ENCODE results near the gene ZDHHC22.

Gene ZDHHC22

DNA sequence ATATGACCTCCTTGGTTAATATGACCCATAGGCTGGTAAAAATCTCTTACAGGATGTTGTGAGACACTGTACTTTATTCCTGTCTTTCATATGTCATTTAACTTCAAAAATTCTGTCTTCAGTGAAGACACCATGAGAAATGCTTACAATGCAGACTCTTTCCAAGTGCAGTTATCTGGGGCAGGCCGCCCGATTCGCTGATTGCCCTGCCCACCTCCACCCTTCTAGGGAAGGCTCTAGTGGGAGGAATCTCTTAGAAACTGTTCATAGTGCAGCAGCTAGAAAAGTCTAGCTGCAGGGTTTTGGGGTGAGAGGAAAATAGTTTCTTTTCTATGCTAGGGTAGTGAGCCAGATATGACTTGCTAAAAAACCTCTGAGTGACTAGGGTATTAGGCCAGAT lies 58.5 kb downstream of the ZDHHC22 start:
- no peaks in the 10 kb centered on the region for H3K9me3 ChIP-seq (ENCODE audit: control insufficient read depth, insufficient read depth, low read length)
- H3K27ac ChIP-seq (ENCODE audit: low read depth, low read length): no peak overlapping the region
- TF ChIP-seq, protein P1, sequence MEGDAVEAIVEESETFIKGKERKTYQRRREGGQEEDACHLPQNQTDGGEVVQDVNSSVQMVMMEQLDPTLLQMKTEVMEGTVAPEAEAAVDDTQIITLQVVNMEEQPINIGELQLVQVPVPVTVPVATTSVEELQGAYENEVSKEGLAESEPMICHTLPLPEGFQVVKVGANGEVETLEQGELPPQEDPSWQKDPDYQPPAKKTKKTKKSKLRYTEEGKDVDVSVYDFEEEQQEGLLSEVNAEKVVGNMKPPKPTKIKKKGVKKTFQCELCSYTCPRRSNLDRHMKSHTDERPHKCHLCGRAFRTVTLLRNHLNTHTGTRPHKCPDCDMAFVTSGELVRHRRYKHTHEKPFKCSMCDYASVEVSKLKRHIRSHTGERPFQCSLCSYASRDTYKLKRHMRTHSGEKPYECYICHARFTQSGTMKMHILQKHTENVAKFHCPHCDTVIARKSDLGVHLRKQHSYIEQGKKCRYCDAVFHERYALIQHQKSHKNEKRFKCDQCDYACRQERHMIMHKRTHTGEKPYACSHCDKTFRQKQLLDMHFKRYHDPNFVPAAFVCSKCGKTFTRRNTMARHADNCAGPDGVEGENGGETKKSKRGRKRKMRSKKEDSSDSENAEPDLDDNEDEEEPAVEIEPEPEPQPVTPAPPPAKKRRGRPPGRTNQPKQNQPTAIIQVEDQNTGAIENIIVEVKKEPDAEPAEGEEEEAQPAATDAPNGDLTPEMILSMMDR (IDR thresholded peaks at IDR 0.05; ENCODE audit: low read depth, low read length, poor library complexity, severe bottlenecking): no peak
- TF ChIP-seq EZH2phosphoT487 (IDR thresholded peaks at IDR 0.05; ENCODE audit: borderline replicate concordance, low read length): no peak

DNA sequence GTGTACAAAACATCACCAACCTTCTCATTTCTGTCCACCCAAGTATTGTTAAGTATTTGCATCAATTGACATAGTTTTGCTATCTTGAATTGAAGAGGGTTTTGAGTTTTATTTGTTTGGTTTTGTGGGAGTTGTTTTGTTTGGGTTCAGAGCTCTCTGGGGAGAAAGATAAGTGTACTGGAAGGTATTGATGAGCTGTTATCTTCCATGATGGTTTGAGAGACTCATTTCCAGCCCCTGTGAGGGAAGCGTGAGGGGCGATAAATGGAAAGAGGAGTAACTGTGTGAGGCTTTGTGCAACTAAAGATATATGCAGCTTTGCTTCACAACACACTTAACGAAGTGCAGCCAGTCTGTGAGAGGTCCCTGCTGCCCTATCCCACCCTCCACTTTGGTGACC lies 59.2 kb downstream of the ZDHHC22 start:
- Histone ChIP-seq H3K36me3 (ENCODE audit: control insufficient read depth, low read length) (no peaks in the 10 kb centered on the region), H4K20me1 (ENCODE audit: control insufficient read depth, insufficient read depth, low read depth, low read length) (no peaks in the 10 kb centered on the region), H3K4me1 (ENCODE audit: control insufficient read depth, low read length) (peaks cover 18% of the 10 kb centered on the region), H3K79me2 (ENCODE audit: control insufficient read depth, low read length) (no peaks in the 10 kb centered on the region), H3K4me2 (ENCODE audit: low read length) (no peak overlapping the region), H3F3A (ENCODE audit: control insufficient read depth, insufficient read depth) (peaks cover 2% of the 10 kb centered on the region), H3K27ac (ENCODE audit: low read depth, low read length) (no peak overlapping the region), H3K9me2 (replicated peaks; ENCODE audit: control insufficient read depth, low read length) (no peaks in the 10 kb centered on the region), H3K27me3 (ENCODE audit: control insufficient read depth, low read length) (peaks cover 24% of the 10 kb centered on the region), H3K4me3 (ENCODE audit: low read length) (no peak overlapping the region), H3K9me3 (ENCODE audit: control insufficient read depth, insufficient read depth, low read length) (no peaks in the 10 kb centered on the region)
- TF ChIP-seq, protein P1 (IDR thresholded peaks at IDR 0.05; ENCODE audit: low read depth, low read length, poor library complexity, severe bottlenecking): no peak
- TF ChIP-seq EZH2phosphoT487 (IDR thresholded peaks at IDR 0.05; ENCODE audit: borderline replicate concordance, low read length): no peak

More for the DNA sequence above, 58.5 kb downstream of the ZDHHC22 start:
- Histone ChIP-seq H3K9me2 (replicated peaks; ENCODE audit: control insufficient read depth, low read length) (no peaks in the 10 kb centered on the region), H3K79me2 (ENCODE audit: control insufficient read depth, low read length) (no peaks in the 10 kb centered on the region), H3K36me3 (ENCODE audit: control insufficient read depth, low read length) (no peaks in the 10 kb centered on the region), H3K27me3 (ENCODE audit: control insufficient read depth, low read length) (peaks cover 24% of the 10 kb centered on the region), H3F3A (ENCODE audit: control insufficient read depth, insufficient read depth) (peaks cover 2% of the 10 kb centered on the region), H3K4me2 (ENCODE audit: low read length) (no peak overlapping the region), H3K4me3 (ENCODE audit: low read length) (no peak overlapping the region), H4K20me1 (ENCODE audit: control insufficient read depth, insufficient read depth, low read depth, low read length) (no peaks in the 10 kb centered on the region), H3K4me1 (ENCODE audit: control insufficient read depth, low read length) (peaks cover 18% of the 10 kb centered on the region)

All from DOHH2 (cell line).